Gastroesophageal sphincter (tissue), 3 donors: Measurements from ENCODE around the gene DROSHA.

Source experiments
- POLR2A ChIP-seq, 2 donors: fragments of 450-650 bp; IDR thresholded peaks; one replicate each; pipeline ENCODE4 v1.6.1; 2017; ENCODE audit warnings: antibody characterized with exemption in 2 of 2, mild to moderate bottlenecking in 2 of 2, moderate library complexity in 1 of 2
- POLR2AphosphoS5 ChIP-seq: sonication (generic); formaldehyde crosslinking; IDR thresholded peaks from one replicate; pipeline ENCODE4 v1.6.1; 2017; ENCODE audit warnings: antibody characterized with exemption
- TF ChIP-seq, protein P1 (sequence below), 4 experiments: fragments of 200-600 bp in 2 of 4; fragments of 450-650 bp in 2 of 4; sonication (generic) in 1 of 4; IDR thresholded peaks; one replicate each; pipeline ENCODE4 v1.5.1; 2017 to 2019; ENCODE audit warnings: antibody characterized with exemption in 4 of 4, mild to moderate bottlenecking in 2 of 4, moderate library complexity in 2 of 4

GRCh38 chr5:31359839-31360238, 172.1 kb downstream of the DROSHA start:
- TF ChIP-seq POLR2AphosphoS5: no peak
- TF ChIP-seq, protein P1, sequence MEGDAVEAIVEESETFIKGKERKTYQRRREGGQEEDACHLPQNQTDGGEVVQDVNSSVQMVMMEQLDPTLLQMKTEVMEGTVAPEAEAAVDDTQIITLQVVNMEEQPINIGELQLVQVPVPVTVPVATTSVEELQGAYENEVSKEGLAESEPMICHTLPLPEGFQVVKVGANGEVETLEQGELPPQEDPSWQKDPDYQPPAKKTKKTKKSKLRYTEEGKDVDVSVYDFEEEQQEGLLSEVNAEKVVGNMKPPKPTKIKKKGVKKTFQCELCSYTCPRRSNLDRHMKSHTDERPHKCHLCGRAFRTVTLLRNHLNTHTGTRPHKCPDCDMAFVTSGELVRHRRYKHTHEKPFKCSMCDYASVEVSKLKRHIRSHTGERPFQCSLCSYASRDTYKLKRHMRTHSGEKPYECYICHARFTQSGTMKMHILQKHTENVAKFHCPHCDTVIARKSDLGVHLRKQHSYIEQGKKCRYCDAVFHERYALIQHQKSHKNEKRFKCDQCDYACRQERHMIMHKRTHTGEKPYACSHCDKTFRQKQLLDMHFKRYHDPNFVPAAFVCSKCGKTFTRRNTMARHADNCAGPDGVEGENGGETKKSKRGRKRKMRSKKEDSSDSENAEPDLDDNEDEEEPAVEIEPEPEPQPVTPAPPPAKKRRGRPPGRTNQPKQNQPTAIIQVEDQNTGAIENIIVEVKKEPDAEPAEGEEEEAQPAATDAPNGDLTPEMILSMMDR (IDR thresholded peaks at IDR 0.05): no peak
- no peak for TF ChIP-seq POLR2A (IDR thresholded peaks at IDR 0.05)
